Stimulated activated memory B cell treated with anti-CD40 and anti-IgM and Interleukin-4, amounts not matched to agents 10 μg/mL and 1 μg/mL and 100 μg/mL, for 72 hours (primary cell): Measurements from ENCODE around the gene ZDHHC11B.
"Not testable (repeated sequence)": the region's sequence is repeated elsewhere in the genome, so short reads cannot be mapped to it uniquely, and the experiment has no call there.

ENCODE experiments used
- ATAC-seq: fragments of 150-1000 bp; cut with Tn5 transposase; 2 replicates; pipeline ENCODE4 v1.10.0; 2021
- H3K27ac Mint-ChIP-seq: one replicate; pipeline ENCODE4 v1.8.0; 2022; ENCODE audit warnings: mild to moderate bottlenecking, mixed read lengths
- H3K27me3 Mint-ChIP-seq: one replicate; pipeline ENCODE4 v1.8.0; 2022; ENCODE audit warnings: mixed read lengths
- H3K36me3 Mint-ChIP-seq: one replicate; pipeline ENCODE4 v1.8.0; 2022; ENCODE audit warnings: mixed read lengths
- H3K4me1 Mint-ChIP-seq: one replicate; pipeline ENCODE4 v1.8.0; 2022; ENCODE audit warnings: mixed read lengths
- H3K4me3 Mint-ChIP-seq: one replicate; pipeline ENCODE4 v1.8.0; 2022; ENCODE audit warnings: mild to moderate bottlenecking, moderate library complexity, mixed read lengths
- H3K9me3 Mint-ChIP-seq: one replicate; pipeline ENCODE4 v1.8.0; 2022; ENCODE audit warnings: mixed read lengths

The ZDHHC11B gene

GRCh38 chr5:732754-733454 is 51.6 kb downstream of the ZDHHC11B start:
- not testable (repeated sequence) for H3K4me3 Mint-ChIP-seq, H3K36me3 Mint-ChIP-seq, ATAC-seq, H3K9me3 Mint-ChIP-seq, H3K4me1 Mint-ChIP-seq, H3K27ac Mint-ChIP-seq
- H3K27me3 Mint-ChIP-seq = peaks cover 10% of the 10 kb centered on the region

GRCh38 chr5:729225-729624 is 55.3 kb downstream of the ZDHHC11B start:
- not testable (repeated sequence) for H3K4me1 Mint-ChIP-seq, H3K36me3 Mint-ChIP-seq, H3K4me3 Mint-ChIP-seq, H3K9me3 Mint-ChIP-seq, H3K27ac Mint-ChIP-seq
- peaks cover 10% of the 10 kb centered on the region for H3K27me3 Mint-ChIP-seq
- peak; percentile 25 for ATAC-seq

DNA sequence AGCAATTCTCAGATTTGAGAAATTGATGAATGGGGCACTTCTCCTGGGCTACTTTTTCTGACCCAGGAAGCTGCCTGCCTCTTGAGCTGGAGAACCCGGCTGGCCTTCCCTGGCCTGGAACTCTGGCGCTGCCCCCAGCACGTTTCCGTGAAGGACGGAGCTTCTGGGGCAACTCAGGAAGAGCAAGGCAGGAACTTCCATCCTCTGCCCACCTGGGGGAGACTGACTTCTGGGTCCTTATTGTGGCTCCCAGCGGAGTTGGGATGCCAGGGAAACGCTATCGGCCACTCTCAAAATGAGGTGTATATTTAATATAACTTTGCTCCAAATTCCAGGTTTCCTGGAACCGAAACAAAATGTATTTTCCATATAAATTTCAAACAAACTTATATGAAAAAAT is 57.4 kb downstream of the ZDHHC11B start:
- not testable (repeated sequence) for ATAC-seq, H3K9me3 Mint-ChIP-seq, H3K27ac Mint-ChIP-seq, H3K36me3 Mint-ChIP-seq, H3K4me1 Mint-ChIP-seq, H3K4me3 Mint-ChIP-seq, H3K27me3 Mint-ChIP-seq

GRCh38 chr5:723865-724264 is 60.7 kb downstream of the ZDHHC11B start:
- not testable (repeated sequence) for H3K4me3 Mint-ChIP-seq, H3K27ac Mint-ChIP-seq, H3K4me1 Mint-ChIP-seq, H3K36me3 Mint-ChIP-seq, ATAC-seq, H3K9me3 Mint-ChIP-seq
- H3K27me3 Mint-ChIP-seq = peaks cover 10% of the 10 kb centered on the region

- not testable (repeated sequence) for H3K27ac Mint-ChIP-seq, H3K4me3 Mint-ChIP-seq, H3K36me3 Mint-ChIP-seq, ATAC-seq, H3K4me1 Mint-ChIP-seq, H3K9me3 Mint-ChIP-seq
- peaks cover 15% of the 10 kb centered on the region for H3K27me3 Mint-ChIP-seq
These were observed 61.2 kb downstream of the ZDHHC11B start for GRCh38 chr5:723309-723708.

- not testable (repeated sequence) for H3K27ac Mint-ChIP-seq, H3K4me3 Mint-ChIP-seq, H3K4me1 Mint-ChIP-seq, H3K36me3 Mint-ChIP-seq, ATAC-seq
- Mint-ChIP-seq H3K27me3 (peaks cover 40% of the 10 kb centered on the region), H3K9me3 (peaks cover 18% of the 10 kb centered on the region)
These were observed 65.2 kb downstream of the ZDHHC11B start for GRCh38 chr5:719379-719778.

DNA sequence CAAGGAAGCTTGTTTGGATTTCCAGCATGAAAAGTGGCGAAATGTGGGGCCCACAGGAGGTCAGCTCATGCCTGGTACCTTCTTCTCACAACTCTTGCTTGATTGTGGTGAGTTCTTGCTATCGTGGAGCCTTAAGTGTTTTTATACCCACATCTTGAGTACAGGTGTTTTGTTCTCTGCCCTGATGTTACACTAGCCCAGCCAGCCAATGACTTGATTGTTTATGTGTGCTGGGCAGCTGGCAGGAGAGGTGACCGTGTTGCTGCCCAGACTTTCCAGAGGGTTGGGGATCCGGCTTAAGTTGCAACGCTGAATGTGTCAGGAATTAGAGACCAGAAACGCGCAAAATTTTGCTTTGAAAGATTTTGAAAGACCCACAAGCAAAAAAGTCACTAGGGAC is 67.4 kb downstream of the ZDHHC11B start:
- no peaks in the 10 kb centered on the region for H3K4me1 Mint-ChIP-seq
- peaks cover 18% of the 10 kb centered on the region for H3K9me3 Mint-ChIP-seq
- no peak for ATAC-seq
- H3K27me3 Mint-ChIP-seq = peaks cover 40% of the 10 kb centered on the region
- no peaks in the 10 kb centered on the region for H3K36me3 Mint-ChIP-seq
- no peak overlapping the region for H3K27ac Mint-ChIP-seq
- H3K4me3 Mint-ChIP-seq = no peak overlapping the region

- ATAC-seq, H3K36me3 Mint-ChIP-seq, H3K4me3 Mint-ChIP-seq: not testable (repeated sequence)
These were observed 67.8 kb downstream of the ZDHHC11B start for GRCh38 chr5:716740-717139.

GRCh38 chr5:715636-716035 is 68.9 kb downstream of the ZDHHC11B start:
- not testable (repeated sequence) for H3K27ac Mint-ChIP-seq, H3K4me1 Mint-ChIP-seq, H3K4me3 Mint-ChIP-seq, ATAC-seq, H3K36me3 Mint-ChIP-seq
- Mint-ChIP-seq H3K9me3 (peaks cover 27% of the 10 kb centered on the region), H3K27me3 (peaks cover 44% of the 10 kb centered on the region)

More at GRCh38 chr5:716740-717139, 67.8 kb downstream of the ZDHHC11B start:
- peaks cover 41% of the 10 kb centered on the region for H3K27me3 Mint-ChIP-seq
- H3K4me1 Mint-ChIP-seq, H3K27ac Mint-ChIP-seq: not testable (repeated sequence)
- H3K9me3 Mint-ChIP-seq = peaks cover 18% of the 10 kb centered on the region

DNA sequence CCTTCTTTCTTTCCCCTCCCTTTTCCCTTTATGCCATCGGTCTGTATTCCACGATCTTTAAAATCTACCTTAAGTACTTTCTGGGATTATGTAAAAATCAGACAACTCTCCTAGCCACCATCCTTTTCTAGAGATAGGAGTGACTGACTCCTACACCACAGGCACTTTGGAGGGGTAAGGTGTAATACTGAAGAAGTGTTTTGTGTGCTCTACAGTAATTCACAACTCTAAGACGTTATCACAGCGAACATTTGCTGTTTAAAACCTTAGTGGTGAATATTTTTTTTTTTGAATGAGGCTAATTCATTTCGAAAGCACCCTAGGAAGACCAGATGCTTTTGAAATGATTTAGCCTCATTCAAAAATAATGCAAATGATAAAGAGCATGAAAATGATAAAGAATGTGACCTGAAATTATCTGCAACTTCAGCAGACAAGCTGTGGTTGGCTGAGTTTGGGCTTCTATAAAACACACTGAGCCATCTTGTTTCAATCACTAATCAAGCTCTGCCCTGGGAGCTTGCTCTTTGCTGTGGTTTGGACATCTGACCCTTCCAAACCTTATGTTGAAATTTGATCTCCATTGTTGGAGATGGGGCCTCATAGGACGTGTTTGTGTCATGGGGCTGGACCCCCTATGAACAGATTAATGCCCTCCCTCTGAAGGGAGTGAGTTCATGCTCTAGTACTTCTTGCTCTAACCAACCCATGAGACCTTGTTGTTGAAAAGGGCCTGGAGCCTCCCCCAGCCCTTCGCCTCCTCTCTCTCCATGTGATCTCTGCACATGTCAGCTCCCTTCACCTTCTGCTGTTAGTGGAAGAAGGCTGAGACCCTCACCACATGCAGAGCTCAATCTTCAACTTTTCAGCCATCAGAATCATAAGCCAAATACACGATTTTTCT is 70.1 kb downstream of the ZDHHC11B start:
- Mint-ChIP-seq H3K9me3 (peaks cover 25% of the 10 kb centered on the region), H3K27me3 (peaks cover 52% of the 10 kb centered on the region)
- not testable (repeated sequence) for H3K36me3 Mint-ChIP-seq, ATAC-seq, H3K27ac Mint-ChIP-seq, H3K4me1 Mint-ChIP-seq, H3K4me3 Mint-ChIP-seq

DNA sequence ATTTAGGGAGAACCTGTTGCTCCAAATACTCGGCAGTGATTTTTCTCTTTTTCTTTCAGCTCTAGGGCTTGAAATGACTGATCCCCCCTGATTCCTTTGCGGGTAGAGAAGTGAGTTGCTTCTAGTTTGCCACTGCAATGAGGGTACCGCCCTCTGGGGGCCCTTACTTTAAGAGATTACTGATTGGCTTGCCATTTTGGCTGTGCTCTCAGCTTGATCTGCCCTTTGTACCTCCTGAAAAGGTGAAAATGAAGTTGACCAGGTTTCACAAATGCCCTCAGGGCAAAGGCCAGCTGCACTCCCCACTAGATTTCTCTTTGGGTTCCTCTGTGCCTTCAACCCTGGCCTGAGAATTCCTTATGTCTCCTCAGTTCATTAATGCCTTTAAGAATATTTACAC is 70.8 kb downstream of the ZDHHC11B start:
- not testable (repeated sequence) for H3K27ac Mint-ChIP-seq, ATAC-seq, H3K4me3 Mint-ChIP-seq, H3K4me1 Mint-ChIP-seq, H3K36me3 Mint-ChIP-seq
- Mint-ChIP-seq H3K27me3 (peaks cover 50% of the 10 kb centered on the region), H3K9me3 (peaks cover 20% of the 10 kb centered on the region)

GRCh38 chr5:708848-709517 is 75.5 kb downstream of the ZDHHC11B start:
- H3K27me3 Mint-ChIP-seq = peaks cover 22% of the 10 kb centered on the region
- not testable (repeated sequence) for H3K36me3 Mint-ChIP-seq, H3K27ac Mint-ChIP-seq, H3K4me1 Mint-ChIP-seq, H3K4me3 Mint-ChIP-seq
- H3K9me3 Mint-ChIP-seq = peaks cover 11% of the 10 kb centered on the region
- peak; percentile 31 for ATAC-seq

DNA sequence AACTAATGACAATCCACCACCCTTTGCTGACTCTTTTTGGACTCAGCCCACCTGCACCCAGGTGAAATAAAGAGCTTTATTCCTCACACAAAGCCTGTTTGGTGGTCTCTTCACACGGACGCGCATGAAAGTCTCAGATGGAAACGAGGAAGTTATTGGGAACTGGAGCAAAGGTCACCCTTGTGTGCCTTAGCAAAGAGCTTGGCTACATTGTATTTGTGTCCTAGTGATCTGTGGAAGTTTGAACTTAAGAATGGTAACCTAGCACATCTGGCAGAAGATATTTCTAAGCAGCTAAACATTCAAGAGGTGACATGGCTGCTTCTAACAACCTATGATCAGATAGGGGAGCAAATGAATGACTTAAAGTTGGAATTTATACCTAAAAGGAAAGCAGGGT is 76.2 kb downstream of the ZDHHC11B start:
- ATAC-seq, H3K4me1 Mint-ChIP-seq, H3K36me3 Mint-ChIP-seq, H3K27ac Mint-ChIP-seq, H3K4me3 Mint-ChIP-seq: not testable (repeated sequence)
- peaks cover 11% of the 10 kb centered on the region for H3K9me3 Mint-ChIP-seq
- H3K27me3 Mint-ChIP-seq = peaks cover 22% of the 10 kb centered on the region

DNA sequence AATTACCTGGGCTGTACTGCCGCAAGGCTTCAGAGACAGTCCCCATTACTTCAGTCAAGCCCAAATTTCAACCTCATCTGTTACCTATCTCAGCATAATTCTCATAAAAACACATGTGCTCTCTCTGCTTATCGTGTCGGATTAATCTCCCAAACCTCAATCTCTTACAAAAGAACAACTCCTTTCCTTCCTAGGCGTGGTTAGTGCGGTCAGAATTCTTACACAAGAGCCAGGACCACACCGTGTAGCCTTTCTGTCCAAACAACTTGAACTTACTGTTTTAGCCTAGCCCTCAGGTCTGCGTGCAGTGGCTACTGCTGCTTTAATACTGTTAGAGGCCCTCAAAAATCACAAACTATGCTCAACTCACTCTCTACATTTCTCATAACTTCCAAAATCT is 78.4 kb downstream of the ZDHHC11B start:
- H3K36me3 Mint-ChIP-seq, H3K4me1 Mint-ChIP-seq, H3K27ac Mint-ChIP-seq, ATAC-seq, H3K9me3 Mint-ChIP-seq, H3K4me3 Mint-ChIP-seq: not testable (repeated sequence)
- peaks cover 13% of the 10 kb centered on the region for H3K27me3 Mint-ChIP-seq

GRCh38 chr5:696753-697702 is 87.5 kb downstream of the ZDHHC11B start:
- not testable (repeated sequence) for H3K4me1 Mint-ChIP-seq, H3K36me3 Mint-ChIP-seq, H3K9me3 Mint-ChIP-seq, H3K27me3 Mint-ChIP-seq, H3K4me3 Mint-ChIP-seq, ATAC-seq, H3K27ac Mint-ChIP-seq
